Prostate gland (tissue), 2 donors: ENCODE results near the gene FCN1. TPM values are rescaled to one million over a fixed set of nuclear protein-coding genes. Genes with fewer than 3 reads are reported as not detected.

Experiments used
- DNase-seq: peaks from one replicate; pipeline ENCODE4 v3.0.0-alpha.2; 2019; ENCODE audit warnings: low spot score
- H3K27ac ChIP-seq, 2 donors: fragments of 200-600 bp; sonication (generic); 2 replicates each; pipeline ENCODE4 v1.5.1; 2017 to 2019
- H3K27me3 ChIP-seq: fragments of 200-600 bp; sonication (generic); replicated peaks from 2 replicates; pipeline ENCODE4 v1.5.1; 2019; ENCODE audit not compliant: insufficient read depth
- H3K36me3 ChIP-seq, 2 donors: fragments of 200-600 bp; sonication (generic); 1 replicate in 1 of 2; 2 replicates in 1 of 2; pipeline versions ENCODE4 v1.5.1 to v1.8.1; 2017 to 2019
- H3K4me1 ChIP-seq: fragments of 200-600 bp; sonication (generic); replicated peaks from 2 replicates; pipeline ENCODE4 v1.5.1; 2019
- H3K4me3 ChIP-seq, 2 donors: fragments of 200-600 bp; sonication (generic); 2 replicates each; pipeline ENCODE4 v1.5.1; 2017 to 2019
- H3K9me3 ChIP-seq: fragments of 200-600 bp; sonication (generic); 2 replicates; pipeline ENCODE4 v1.5.1; 2017
- POLR2A ChIP-seq: fragments of 450-650 bp; IDR thresholded peaks from one replicate; pipeline ENCODE4 v1.6.1; 2016; ENCODE audit warnings: antibody characterized with exemption, mild to moderate bottlenecking
- POLR2AphosphoS5 ChIP-seq: sonication (generic); formaldehyde crosslinking; IDR thresholded peaks from one replicate; pipeline ENCODE4 v1.6.1; 2017; ENCODE audit warnings: antibody characterized with exemption
- WGBS: methylation state at CpG from one replicate; pipeline ENCODE4 v1.1.5; 2018; 5-methylcytosine and 5-hydroxymethylcytosine counted together
- intact Hi-C: fragments of 100-400 bp; cut with DNase I; formaldehyde crosslinking; loops from one replicate; pipeline ENCODE4 v1.14.2; 2022
- total RNA-seq, 2 donors: library from RNA; depleted of rRNA; stranded (reverse); fragments of >200 nt; gene quantifications; one replicate each; pipeline ENCODE4 v1.1.0, GENCODE V29; 2016
- TF ChIP-seq, protein P1 (sequence below), 4 experiments: fragments of 200-600 bp in 2 of 4; fragments of 450-650 bp in 2 of 4; sonication (generic) in 2 of 4; IDR thresholded peaks; 1 replicate in 3 of 4; 2 replicates in 1 of 4; pipeline ENCODE4 v1.5.1; 2016 to 2019; ENCODE audit warnings: antibody characterized with exemption in 4 of 4, mild to moderate bottlenecking in 2 of 4, moderate library complexity in 2 of 4

The FCN1 gene
- total RNA-seq, 2 donors from 2014 or later = 0.23 to 0.34 TPM

DNA sequence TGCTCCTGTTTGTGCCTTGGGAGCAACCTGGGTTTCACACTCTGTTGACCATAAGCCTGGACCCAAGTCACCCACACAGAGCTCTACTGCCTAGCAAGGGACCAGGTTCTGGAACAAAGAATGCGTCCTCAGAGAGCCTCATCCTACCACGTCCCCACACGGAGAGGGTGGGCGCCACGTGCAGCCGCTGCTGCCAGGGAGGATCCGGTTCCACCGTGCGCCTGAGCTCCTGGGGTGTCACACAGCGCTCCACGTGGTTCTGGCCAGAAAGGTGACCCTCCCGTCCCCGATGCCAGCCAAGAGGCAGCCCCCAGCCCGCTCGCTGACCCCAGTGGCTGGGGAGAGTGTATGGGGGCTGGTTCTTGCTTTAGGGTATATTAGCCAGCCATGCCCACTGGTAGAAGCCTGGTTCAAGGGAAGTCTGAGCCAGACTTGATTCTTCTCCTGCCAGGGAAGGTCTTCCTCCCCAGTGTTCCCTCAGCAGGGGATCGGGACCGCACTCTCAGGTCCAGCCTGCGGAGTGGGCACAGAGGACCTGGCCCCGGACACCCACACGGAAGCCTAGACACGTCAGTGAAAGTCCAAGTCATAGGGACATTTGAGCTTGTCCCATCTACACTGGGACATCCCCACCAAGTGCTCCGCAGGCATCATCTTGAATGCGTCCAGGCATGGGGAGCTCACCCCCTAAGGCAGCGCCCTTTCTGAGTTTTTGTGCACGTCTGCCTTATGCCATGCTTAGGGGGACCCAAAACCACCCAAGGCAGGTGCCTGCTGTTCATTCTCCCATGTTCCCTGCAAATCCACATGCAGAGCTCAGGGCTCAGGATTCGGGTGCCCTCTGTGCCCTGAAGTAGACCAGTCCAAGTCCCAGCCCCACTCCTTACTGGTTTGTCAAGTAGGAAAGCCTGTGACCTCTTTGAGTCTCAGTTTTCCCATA, 2.4 kb downstream of the FCN1 start:
- no peaks in the 10 kb centered on the region for H3K36me3 ChIP-seq
- no peaks in the 10 kb centered on the region for H3K9me3 ChIP-seq
- TF ChIP-seq, protein P1, sequence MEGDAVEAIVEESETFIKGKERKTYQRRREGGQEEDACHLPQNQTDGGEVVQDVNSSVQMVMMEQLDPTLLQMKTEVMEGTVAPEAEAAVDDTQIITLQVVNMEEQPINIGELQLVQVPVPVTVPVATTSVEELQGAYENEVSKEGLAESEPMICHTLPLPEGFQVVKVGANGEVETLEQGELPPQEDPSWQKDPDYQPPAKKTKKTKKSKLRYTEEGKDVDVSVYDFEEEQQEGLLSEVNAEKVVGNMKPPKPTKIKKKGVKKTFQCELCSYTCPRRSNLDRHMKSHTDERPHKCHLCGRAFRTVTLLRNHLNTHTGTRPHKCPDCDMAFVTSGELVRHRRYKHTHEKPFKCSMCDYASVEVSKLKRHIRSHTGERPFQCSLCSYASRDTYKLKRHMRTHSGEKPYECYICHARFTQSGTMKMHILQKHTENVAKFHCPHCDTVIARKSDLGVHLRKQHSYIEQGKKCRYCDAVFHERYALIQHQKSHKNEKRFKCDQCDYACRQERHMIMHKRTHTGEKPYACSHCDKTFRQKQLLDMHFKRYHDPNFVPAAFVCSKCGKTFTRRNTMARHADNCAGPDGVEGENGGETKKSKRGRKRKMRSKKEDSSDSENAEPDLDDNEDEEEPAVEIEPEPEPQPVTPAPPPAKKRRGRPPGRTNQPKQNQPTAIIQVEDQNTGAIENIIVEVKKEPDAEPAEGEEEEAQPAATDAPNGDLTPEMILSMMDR (IDR thresholded peaks at IDR 0.05) = no peak
- TF ChIP-seq POLR2AphosphoS5 = no peak
- TF ChIP-seq POLR2A = no peak
- intact Hi-C loops = no loop called here
- no peaks in the 10 kb centered on the region for H3K4me1 ChIP-seq
- H3K27me3 ChIP-seq = no peaks in the 10 kb centered on the region
- no peak overlapping the region for H3K27ac ChIP-seq
- 91% methylated on average over 19 of the region's 26 CpGs for WGBS
- H3K4me3 ChIP-seq = no peak overlapping the region
- DNase-seq = no peak

DNA sequence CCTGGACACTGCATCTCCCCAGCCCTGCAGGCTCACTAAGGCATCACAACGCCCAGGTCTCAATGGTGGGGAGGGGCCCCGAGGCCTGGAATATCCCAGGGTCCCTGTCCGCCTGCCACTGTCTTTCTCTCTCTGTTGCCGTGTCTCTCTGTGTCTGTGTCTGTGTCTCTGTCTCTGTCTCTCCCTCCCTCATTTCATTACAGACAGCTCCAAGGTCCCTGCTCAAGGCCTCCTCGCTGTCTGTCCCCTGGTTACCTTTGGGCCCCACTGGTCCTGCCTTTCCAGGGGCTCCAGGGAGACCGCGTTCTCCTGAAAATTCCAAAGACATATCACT, 3.2 kb downstream of the FCN1 start:
- intact Hi-C loops = no loop called here
- Histone ChIP-seq H3K4me1 (no peaks in the 10 kb centered on the region), H3K27me3 (no peaks in the 10 kb centered on the region), H3K9me3 (no peaks in the 10 kb centered on the region), H3K4me3 (no peak overlapping the region), H3K27ac (no peak overlapping the region), H3K36me3 (no peaks in the 10 kb centered on the region)
- 83% methylated on average over 7 of the region's 7 CpGs for WGBS
- TF ChIP-seq POLR2AphosphoS5 = no peak
- TF ChIP-seq POLR2A = no peak
- TF ChIP-seq, protein P1 (IDR thresholded peaks at IDR 0.05) = no peak
- no peak for DNase-seq

- H3K27ac ChIP-seq = no peak overlapping the region
- no peak overlapping the region for H3K4me3 ChIP-seq
- TF ChIP-seq, protein P1 (IDR thresholded peaks at IDR 0.05) = no peak
- TF ChIP-seq POLR2A (no peak), POLR2AphosphoS5 (no peak)
- no peaks in the 10 kb centered on the region for H3K4me1 ChIP-seq
- no peaks in the 10 kb centered on the region for H3K9me3 ChIP-seq
- WGBS = 87% methylated on average over 23 of the region's 23 CpGs
- H3K36me3 ChIP-seq = no peaks in the 10 kb centered on the region
- no peak for DNase-seq
- H3K27me3 ChIP-seq = no peaks in the 10 kb centered on the region
- intact Hi-C loops = no loop called here
Measured at GRCh38 chr9:134913713-134914500, 3.8 kb downstream of the FCN1 start.

GRCh38 chr9:134913041-134913712, 4.5 kb downstream of the FCN1 start:
- WGBS = 86% methylated on average over 21 of the region's 22 CpGs
- Histone ChIP-seq H3K27ac (no peak overlapping the region), H3K4me3 (no peak overlapping the region), H3K36me3 (no peaks in the 10 kb centered on the region), H3K27me3 (no peaks in the 10 kb centered on the region), H3K9me3 (no peaks in the 10 kb centered on the region), H3K4me1 (no peaks in the 10 kb centered on the region)
- no peak for DNase-seq
- intact Hi-C loops = no loop called here
- no peak for TF ChIP-seq POLR2AphosphoS5
- TF ChIP-seq POLR2A = no peak
- TF ChIP-seq, protein P1 (IDR thresholded peaks at IDR 0.05) = no peak
